CD4-positive, alpha-beta T cell treated with Interleukin-17A for 4 hours (primary cell): ENCODE results near the gene PNKP.
A peak's percentile ranks its signal among the peaks of the same experiment; 100 is the strongest.

ENCODE experiments used
- DNase-seq: peaks from one replicate; pipeline ENCODE4 v3.0.0-alpha.2; 2020; ENCODE audit warnings: mixed read lengths

Gene PNKP

GRCh38 chr19:49857061-49857837 is 10.1 kb downstream of the PNKP start:
- no peak for DNase-seq

- no peak for DNase-seq
Measured at GRCh38 chr19:49856574-49857021, 10.8 kb downstream of the PNKP start.

GRCh38 chr19:49855676-49856573 is 11.5 kb downstream of the PNKP start:
- DNase-seq = no peak

GRCh38 chr19:49855277-49855675 is 12.1 kb downstream of the PNKP start:
- DNase-seq = no peak

GRCh38 chr19:49854378-49855263 is 12.8 kb downstream of the PNKP start:
- no peak for DNase-seq

- no peak for DNase-seq
Measured at GRCh38 chr19:49853852-49854377, 13.5 kb downstream of the PNKP start.

GRCh38 chr19:49852631-49853126 is 14.7 kb downstream of the PNKP start:
- no peak for DNase-seq

- DNase-seq = peak; percentile 58
Measured at GRCh38 chr19:49851456-49852259, 15.7 kb downstream of the PNKP start.

GRCh38 chr19:49850487-49851342 is 16.7 kb downstream of the PNKP start, which contains the start of gene PTOV1:
Gene PTOV1, plus strand, starts transcription at chr19:49851159.
- DNase-seq = peak; percentile 92

- no peak for DNase-seq
Measured at GRCh38 chr19:49850221-49850486, 17.2 kb downstream of the PNKP start.

GRCh38 chr19:49849433-49850220 is 17.7 kb downstream of the PNKP start:
- DNase-seq = no peak

- no peak for DNase-seq
Measured at GRCh38 chr19:49848938-49849337, 18.4 kb downstream of the PNKP start.

GRCh38 chr19:49847731-49848696 is 19.4 kb downstream of the PNKP start:
- DNase-seq = peak; percentile 30

GRCh38 chr19:49846408-49846807 is 21.0 kb downstream of the PNKP start:
- no peak for DNase-seq

- no peak for DNase-seq
Measured at GRCh38 chr19:49845414-49845813, 22.0 kb downstream of the PNKP start.

GRCh38 chr19:49844138-49845095 is 23.0 kb downstream of the PNKP start:
- DNase-seq = no peak

- no peak for DNase-seq
Measured at GRCh38 chr19:49843265-49843664, 24.1 kb downstream of the PNKP start.
